BLaER1 treated with 17β-estradiol and CSF1 and Interleukin-3, amounts not matched to agents 10 nM and 100 nM (cell line): ENCODE data around the gene EXOSC5.
"Not testable (repeated sequence)": the region's sequence is repeated elsewhere in the genome, so short reads cannot be mapped to it uniquely, and the experiment has no call there.

Experiments
- H3K27ac ChIP-seq, 11 experiments: shearing (Covaris generic); formaldehyde crosslinking; 2 replicates each; pipeline ENCODE4 v1.8.1; 2022
- H3K27me3 ChIP-seq, 11 experiments: shearing (Covaris generic); formaldehyde crosslinking; 2 replicates each; pipeline ENCODE4 v1.8.1; 2022
- H3K36me3 ChIP-seq, 11 experiments: shearing (Covaris generic); formaldehyde crosslinking; 2 replicates each; pipeline ENCODE4 v1.8.1; 2022
- H3K4me1 ChIP-seq, 10 experiments: shearing (Covaris generic); formaldehyde crosslinking; 2 replicates each; pipeline ENCODE4 v1.8.1; 2022
- H3K4me2 ChIP-seq, 11 experiments: shearing (Covaris generic); formaldehyde crosslinking; 2 replicates each; pipeline ENCODE4 v1.8.1; 2022
- H3K4me3 ChIP-seq, 10 experiments: shearing (Covaris generic); formaldehyde crosslinking; 2 replicates each; pipeline ENCODE4 v1.8.1; 2022
- H3K9ac ChIP-seq, 11 experiments: shearing (Covaris generic); formaldehyde crosslinking; 2 replicates each; pipeline ENCODE4 v1.8.1; 2022
- H3K9me3 ChIP-seq, 11 experiments: shearing (Covaris generic); formaldehyde crosslinking; replicated peaks in 1 of 11; 2 replicates each; pipeline ENCODE4 v1.8.1; 2022
- H4K20me1 ChIP-seq, 11 experiments: shearing (Covaris generic); formaldehyde crosslinking; 2 replicates each; pipeline ENCODE4 v1.8.1; 2022
- Cebpa-rat ChIP-seq, 11 experiments: shearing (Covaris generic); IDR thresholded peaks; 2 replicates each; pipeline ENCODE4 v1.8.1; 2022

EXOSC5 gene

DNA sequence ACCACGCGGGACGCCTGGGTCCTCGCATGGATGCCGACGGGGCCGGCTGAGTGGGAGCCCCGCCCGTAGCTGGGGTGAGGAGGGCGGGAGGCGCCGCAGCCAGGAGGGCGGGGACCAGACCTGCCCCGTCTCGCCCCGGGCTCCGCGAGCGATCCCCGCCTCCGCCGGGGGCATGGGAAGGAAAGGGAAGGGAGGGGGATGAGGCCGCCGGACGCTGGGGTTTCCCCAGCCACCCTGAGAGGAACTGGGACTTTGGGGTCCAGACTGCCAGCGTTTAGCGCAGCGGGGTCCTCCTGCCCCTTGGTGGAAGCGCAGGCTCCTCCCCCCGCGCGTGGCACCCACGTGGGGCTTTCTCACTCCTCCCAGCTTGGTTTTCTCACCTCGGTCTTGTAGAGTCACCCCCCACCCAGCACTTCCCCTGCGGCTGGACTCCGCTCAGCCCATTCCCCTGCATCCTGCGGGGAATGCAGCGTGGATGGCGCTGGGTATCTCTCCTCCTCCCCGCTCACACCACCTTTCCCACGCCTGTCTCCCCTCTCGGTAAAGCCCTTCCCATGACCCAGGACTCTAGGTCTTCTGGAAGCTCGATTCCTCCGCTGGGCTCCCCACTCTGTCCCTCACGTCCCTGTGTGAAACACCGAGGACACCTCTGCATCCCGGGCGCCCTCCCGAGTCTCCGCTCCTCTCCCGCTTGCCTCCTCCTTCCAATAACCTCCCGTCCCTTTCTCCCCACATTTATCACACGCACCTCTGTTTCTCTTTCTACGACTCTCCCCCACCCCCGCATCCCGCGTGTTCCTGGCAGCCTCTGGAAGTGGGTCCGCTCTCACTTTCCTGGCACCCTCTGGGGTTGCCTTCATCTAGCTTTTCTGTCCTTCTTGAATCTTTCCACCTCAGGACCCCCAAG lies 45.6 kb downstream of the EXOSC5 start:
- Histone ChIP-seq H4K20me1 (peaks cover 47 to 78% (median 65%) of the 10 kb centered on the region in 11 experiments), H3K9me3 (no peaks in the 10 kb centered on the region), H3K9ac (peak overlapping the region; percentile 83 to 94 (median 89)), H3K27me3 (no peaks in the 10 kb centered on the region), H3K36me3 (peaks cover 13 to 36% (median 32%) of the 10 kb centered on the region in 11 experiments; a peak in 21 of 22 replicates), H3K4me1 (peaks cover 54 to 70% (median 67%) of the 10 kb centered on the region in 10 experiments), H3K27ac (peak overlapping the region; percentile 76 to 91 (median 86); a peak in 21 of 22 replicates), H3K4me2 (peak overlapping the region; percentile 73 to 97 (median 91)), H3K4me3 (peak overlapping the region; percentile 87 to 99 (median 94))
- no peak for TF ChIP-seq Cebpa-rat (IDR thresholded peaks at IDR 0.05)

DNA sequence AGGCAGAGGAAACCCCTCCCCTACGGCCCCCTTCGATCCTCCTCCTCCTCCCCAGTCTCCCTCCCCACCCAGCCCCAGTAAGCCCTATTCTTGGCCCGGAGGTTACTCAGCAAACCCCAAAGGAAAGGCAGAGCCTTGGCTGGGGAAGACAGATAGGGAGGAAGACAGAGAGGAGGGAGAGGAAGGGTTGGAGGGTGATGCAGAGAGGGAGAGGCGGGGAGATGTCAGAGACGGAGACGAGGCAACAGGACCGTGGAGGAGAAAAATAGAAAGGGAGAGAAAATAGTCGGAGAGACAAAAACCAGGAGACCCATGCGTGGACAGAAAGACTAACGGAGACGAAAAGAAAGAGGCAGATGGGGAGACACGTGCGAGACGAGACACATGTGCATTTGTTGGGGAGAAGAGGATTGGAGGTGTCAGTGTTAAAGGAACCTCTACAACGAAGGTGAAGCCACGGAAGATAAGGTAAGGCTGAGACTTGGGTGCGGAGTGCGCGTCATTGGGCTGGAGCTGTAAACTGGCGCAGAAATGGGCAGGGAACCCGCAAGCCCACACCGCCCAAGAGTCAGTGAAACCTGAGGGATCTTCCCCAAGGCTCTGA lies 46.3 kb downstream of the EXOSC5 start:
- peaks cover 20 to 43% (median 39%) of the 10 kb centered on the region in 11 experiments for H3K36me3 ChIP-seq
- H3K4me2 ChIP-seq: peak overlapping the region; percentile 73 to 97 (median 91)
- peak overlapping the region; percentile 87 to 99 (median 94) for H3K4me3 ChIP-seq
- peaks cover 47 to 85% (median 69%) of the 10 kb centered on the region in 11 experiments for H4K20me1 ChIP-seq
- H3K9ac ChIP-seq: peak overlapping the region; percentile 83 to 94 (median 89); a peak in 21 of 22 replicates
- H3K9me3 ChIP-seq: no peaks in the 10 kb centered on the region
- TF ChIP-seq Cebpa-rat (IDR thresholded peaks at IDR 0.05): no peak
- H3K27me3 ChIP-seq: no peaks in the 10 kb centered on the region
- H3K4me1 ChIP-seq: peaks cover 57 to 71% (median 67%) of the 10 kb centered on the region in 10 experiments
- H3K27ac ChIP-seq: peak overlapping the region in 10 of 11 experiments; percentile 83 to 91 (median 86); a peak in 20 of 22 replicates

DNA sequence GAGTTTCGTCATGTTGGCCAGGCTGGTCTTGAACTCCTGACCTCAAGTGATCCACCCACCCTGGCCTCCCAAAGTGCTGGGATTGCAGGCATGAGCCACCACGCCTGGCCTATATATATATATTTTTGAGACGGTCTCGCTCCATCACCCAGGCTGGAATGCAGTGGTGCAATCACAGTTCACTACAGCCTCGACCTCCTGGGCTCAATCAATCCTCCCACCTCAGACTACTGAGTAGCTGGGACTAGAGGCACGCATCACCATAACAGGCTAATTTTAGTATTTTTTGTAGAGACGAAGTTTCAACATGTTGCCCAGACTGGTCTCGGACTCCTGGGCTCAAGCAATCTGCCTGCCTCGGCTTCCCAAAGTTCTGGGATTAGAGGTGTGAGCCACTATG lies 50.2 kb downstream of the EXOSC5 start:
- Histone ChIP-seq H4K20me1 (peaks cover 33 to 100% (median 75%) of the 10 kb centered on the region in 11 experiments), H3K4me1 (peaks cover 60 to 90% (median 85%) of the 10 kb centered on the region in 10 experiments), H3K27ac (peak overlapping the region in 8 of 11 experiments; percentile 56 to 76 (median 67); a peak in 15 of 22 replicates), H3K4me2 (peak overlapping the region; percentile 23 to 97 (median 66); a peak in 19 of 22 replicates), H3K36me3 (peaks cover 53 to 81% (median 75%) of the 10 kb centered on the region in 11 experiments), H3K9ac (peak overlapping the region in 9 of 11 experiments; percentile 9 to 63 (median 42); a peak in 13 of 22 replicates)
- not testable (repeated sequence) for H3K4me3 ChIP-seq, H3K27me3 ChIP-seq, H3K9me3 ChIP-seq
- peak in 1 of 11 experiments; percentile 32; a peak in 1 of 22 replicates for TF ChIP-seq Cebpa-rat (IDR thresholded peaks at IDR 0.05)

DNA sequence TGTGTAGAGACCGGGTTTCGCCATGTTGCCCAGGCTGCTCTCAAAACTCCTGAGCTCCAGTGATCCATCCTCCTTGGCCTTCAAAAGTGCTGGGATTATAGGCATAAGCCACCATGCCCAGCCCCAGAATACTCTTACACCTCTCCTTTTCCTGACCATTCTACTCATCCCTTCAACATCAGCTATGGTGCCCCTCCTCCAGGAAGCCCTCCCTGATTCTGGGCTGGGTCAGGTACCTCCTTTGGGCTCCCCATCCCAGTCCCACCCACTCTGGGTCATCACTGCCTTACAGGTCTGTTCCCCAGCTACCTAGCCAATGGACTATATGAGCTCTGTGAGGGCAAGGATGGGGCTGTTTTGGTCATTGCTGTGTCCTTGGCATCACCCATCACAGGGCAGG lies 53.0 kb downstream of the EXOSC5 start:
- H3K4me1 ChIP-seq: peaks cover 57 to 100% (median 93%) of the 10 kb centered on the region in 10 experiments
- H3K4me3 ChIP-seq: no peak overlapping the region
- peaks cover 10 to 100% (median 60%) of the 10 kb centered on the region in 11 experiments for H4K20me1 ChIP-seq
- TF ChIP-seq Cebpa-rat (IDR thresholded peaks at IDR 0.05): no peak
- H3K9ac ChIP-seq: peak overlapping the region in 2 of 11 experiments; percentile 11 to 41; a peak in 2 of 22 replicates
- H3K27me3 ChIP-seq: no peaks in the 10 kb centered on the region
- peaks cover 80 to 99% (median 96%) of the 10 kb centered on the region in 11 experiments for H3K36me3 ChIP-seq
- H3K9me3 ChIP-seq: no peaks in the 10 kb centered on the region
- peak overlapping the region in 3 of 11 experiments; percentile 21 to 47 (median 30); a peak in 6 of 22 replicates for H3K27ac ChIP-seq
- H3K4me2 ChIP-seq: peak overlapping the region in 5 of 11 experiments; percentile 54 to 81 (median 60); a peak in 9 of 22 replicates

DNA sequence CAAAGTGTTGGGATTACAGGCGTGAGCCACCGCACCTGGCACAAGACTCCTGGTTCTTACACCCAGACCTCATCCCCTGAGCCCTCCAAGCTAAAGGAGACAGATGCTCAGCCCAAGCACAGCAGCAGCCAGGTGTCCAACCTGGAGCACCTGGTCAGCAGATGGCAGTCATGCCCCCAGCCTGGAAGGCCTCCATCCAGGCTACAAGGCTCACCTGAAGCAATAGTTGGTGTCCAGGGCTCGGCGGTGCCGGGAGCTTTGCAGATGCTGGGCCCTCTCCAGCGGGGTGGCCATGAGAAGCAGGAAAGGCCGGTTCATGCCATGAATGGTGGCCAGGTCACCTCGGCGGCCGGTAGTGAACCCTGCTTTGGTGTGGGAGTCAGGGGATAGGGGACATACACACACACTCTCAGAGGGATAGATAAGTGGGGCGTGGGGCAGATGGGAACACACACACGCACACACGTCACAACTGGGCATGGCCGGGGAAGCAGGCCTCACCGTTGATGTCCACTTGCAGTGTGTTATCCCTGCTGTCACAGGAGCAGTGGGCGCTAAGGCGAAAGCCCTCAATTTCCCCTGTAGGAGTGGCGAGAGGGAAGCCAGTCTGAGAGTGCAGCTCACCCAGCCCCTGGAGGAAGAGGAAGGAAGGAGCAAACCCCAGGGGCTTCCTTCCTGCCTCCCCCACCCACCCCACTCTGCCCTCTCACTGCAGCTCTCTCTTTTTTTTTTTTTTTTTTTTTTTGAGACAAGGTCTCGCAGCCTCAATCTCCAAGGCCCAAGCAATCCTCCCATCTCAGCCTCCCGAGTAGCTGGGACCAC lies 55.3 kb downstream of the EXOSC5 start:
- peaks cover 42 to 100% (median 77%) of the 10 kb centered on the region in 10 experiments for H3K4me1 ChIP-seq
- H3K4me3 ChIP-seq: peak overlapping the region in 6 of 10 experiments; percentile 21 to 49 (median 39); a peak in 7 of 20 replicates
- TF ChIP-seq Cebpa-rat (IDR thresholded peaks at IDR 0.05): no peak
- H4K20me1 ChIP-seq: peaks cover 4 to 100% (median 52%) of the 10 kb centered on the region in 11 experiments; a peak in 19 of 22 replicates
- H3K4me2 ChIP-seq: peak overlapping the region; percentile 56 to 96 (median 84)
- no peaks in the 10 kb centered on the region for H3K27me3 ChIP-seq
- H3K9ac ChIP-seq: peak overlapping the region in 7 of 11 experiments; percentile 30 to 63 (median 58); a peak in 13 of 22 replicates
- peaks cover 91 to 99% (median 97%) of the 10 kb centered on the region in 11 experiments for H3K36me3 ChIP-seq
- H3K9me3 ChIP-seq: no peaks in the 10 kb centered on the region
- H3K27ac ChIP-seq: peak overlapping the region in 8 of 11 experiments; percentile 37 to 70 (median 54); a peak in 14 of 22 replicates

DNA sequence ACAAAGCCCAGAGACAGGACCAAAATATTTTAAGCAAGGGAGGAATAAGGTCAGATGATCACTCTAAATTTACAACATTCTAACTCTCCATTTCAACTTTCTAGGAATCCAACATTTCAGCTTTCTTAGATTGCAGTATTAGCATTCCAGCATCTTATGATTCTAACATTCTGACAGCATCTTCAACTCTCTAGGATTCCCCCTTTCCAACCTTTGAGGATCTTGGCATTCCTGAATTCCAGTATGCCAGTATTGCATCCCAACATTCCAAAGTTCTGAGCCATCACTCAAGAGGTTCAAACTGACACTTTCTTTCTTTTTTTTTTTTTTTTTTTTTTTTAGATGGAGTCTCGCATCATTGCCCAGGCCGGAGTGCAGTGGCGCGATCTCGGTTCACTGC lies 57.2 kb downstream of the EXOSC5 start:
- H3K4me3 ChIP-seq: no peak overlapping the region
- peaks cover 37 to 100% (median 77%) of the 10 kb centered on the region in 10 experiments for H3K4me1 ChIP-seq
- H3K9me3 ChIP-seq: no peaks in the 10 kb centered on the region
- peaks cover 80 to 98% (median 96%) of the 10 kb centered on the region in 11 experiments for H3K36me3 ChIP-seq
- H3K27me3 ChIP-seq: no peaks in the 10 kb centered on the region
- H3K9ac ChIP-seq: no peak overlapping the region
- no peak for TF ChIP-seq Cebpa-rat (IDR thresholded peaks at IDR 0.05)
- H3K27ac ChIP-seq: no peak overlapping the region
- H4K20me1 ChIP-seq: peaks cover 4 to 100% (median 56%) of the 10 kb centered on the region in 11 experiments; a peak in 19 of 22 replicates
- peak overlapping the region in 5 of 11 experiments; percentile 3 to 96 (median 9); a peak in 3 of 22 replicates for H3K4me2 ChIP-seq
